ENCODE data around the gene DENND5B. TPM values are rescaled to one million over a fixed set of nuclear protein-coding genes. Genes with fewer than 3 reads are reported as not detected.

Gene DENND5B
- total RNA-seq, 1 donor from 2014 or later = 0.93 TPM

GRCh38 chr12:31337952-31338351 lies 253.0 kb downstream of the DENND5B start:
- Mint-ChIP-seq H3K4me3 (no peak overlapping the region), H3K4me1 (ENCODE audit: low read depth) (peaks cover 4% of the 10 kb centered on the region), H3K36me3 (ENCODE audit: low read depth) (no peaks in the 10 kb centered on the region), H3K9me3 (no peaks in the 10 kb centered on the region), H3K27me3 (ENCODE audit: insufficient read depth) (peaks cover 6% of the 10 kb centered on the region), H3K27ac (no peak overlapping the region)
- no peak for DNase-seq (ENCODE audit: low spot score)
- intact Hi-C loops (cut with micrococcal nuclease) = loop anchor here (2.0 kb wide), 1 partner anchor 75 kb away; no protein-coding TSS in a partner anchor

Other genes starting within 250 kb of the DENND5B start
- 0.62 and 0.69 TPM in 2 replicates for gene ETFBKMT, start 68.6 kb upstream of the DENND5B start, total RNA-seq
- gene AMN1, start 137.9 kb upstream of the DENND5B start, total RNA-seq = 3.1 and 3.4 TPM in 2 replicates